HG02884 (cell line): ENCODE measurements around the gene BANK1.
A peak's percentile ranks its signal among the peaks of the same experiment; 100 is the strongest.

Source experiments
- ATAC-seq: cut with Tn5 transposase; IDR thresholded peaks from one replicate; pipeline ENCODE4 v1.9.1; 2021; ENCODE audit warnings: mild to moderate bottlenecking, moderate library complexity; ENCODE audit not compliant: unreplicated experiment

Gene BANK1

DNA sequence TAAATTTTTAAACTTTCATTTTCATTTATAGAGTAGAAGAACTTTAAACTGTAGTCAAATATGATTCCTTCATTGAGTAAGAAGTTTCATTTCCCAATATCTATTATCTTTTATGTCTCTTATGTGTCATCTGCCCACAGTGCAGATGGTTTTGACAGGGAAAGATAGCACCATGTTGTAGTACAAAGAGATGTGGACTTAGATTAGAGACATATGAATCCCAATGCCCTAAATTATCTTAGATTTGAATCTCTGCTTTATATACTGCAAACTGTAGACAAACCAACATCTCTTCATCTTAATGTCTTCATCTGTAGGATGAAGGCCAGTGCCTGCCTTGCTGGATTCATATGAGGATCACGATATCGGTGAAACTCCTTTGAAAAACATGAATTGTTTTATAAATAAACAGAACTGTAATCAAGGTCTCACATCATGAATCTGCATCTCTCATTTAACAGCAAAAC lies 217.5 kb downstream of the BANK1 start:
- ATAC-seq, result peak; percentile 97

DNA sequence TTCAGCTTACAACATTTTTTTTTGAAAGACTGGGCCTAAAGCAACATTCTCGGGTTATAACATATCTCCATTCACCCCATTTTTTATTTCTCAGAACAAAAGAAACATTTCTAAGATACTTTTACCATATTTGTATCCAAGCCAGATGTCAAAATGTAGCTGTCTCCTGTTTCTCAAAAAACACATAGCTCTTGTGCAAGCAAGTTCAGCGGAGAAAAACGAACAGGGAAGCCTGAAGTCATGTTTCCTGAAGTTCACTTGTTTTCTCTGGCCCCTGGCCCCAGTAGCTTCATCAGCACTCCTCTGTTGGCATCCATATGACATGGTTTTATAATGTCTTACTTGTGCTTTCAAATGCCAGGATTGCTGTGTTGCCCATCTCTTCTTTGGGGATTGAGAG lies 218.2 kb downstream of the BANK1 start:
- no peak for ATAC-seq

DNA sequence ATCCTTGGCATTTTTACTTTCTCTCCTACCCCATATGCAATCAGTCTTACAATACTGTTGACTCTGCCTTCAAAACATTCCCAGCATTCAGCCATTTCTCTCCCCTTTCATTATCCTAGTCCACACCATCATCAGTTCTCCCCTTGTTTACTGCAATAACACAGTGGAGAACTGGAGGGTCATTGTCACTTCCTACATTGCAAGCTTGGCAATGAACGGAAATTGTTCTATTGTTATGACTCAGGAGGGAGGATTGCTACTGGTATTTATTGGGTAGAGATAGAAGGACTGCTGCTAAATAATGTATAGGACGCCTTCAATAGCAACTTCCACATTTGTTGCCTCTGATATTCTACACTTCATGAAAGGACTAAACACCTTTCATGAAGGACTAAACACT lies 231.8 kb downstream of the BANK1 start:
- no peak for ATAC-seq

DNA sequence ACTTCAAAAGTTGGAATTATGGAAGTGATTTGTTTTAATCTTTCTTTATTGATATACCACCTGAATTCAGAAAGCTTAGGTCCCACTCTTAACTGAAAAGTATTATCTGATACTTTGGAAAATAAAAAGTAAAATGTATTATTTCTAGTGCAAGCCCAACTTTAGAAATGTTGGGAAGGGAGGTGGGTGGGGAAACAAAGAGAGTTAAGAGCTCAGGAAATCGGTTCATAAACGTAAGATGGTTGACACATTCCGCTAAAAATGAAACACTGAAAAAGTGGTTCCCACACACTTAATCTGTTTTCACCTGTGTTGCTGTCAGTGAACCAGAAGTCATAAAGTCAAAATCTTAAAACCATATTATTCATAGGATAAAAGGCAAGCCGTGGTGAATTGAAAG lies 237.4 kb downstream of the BANK1 start:
- ATAC-seq, result no peak

DNA sequence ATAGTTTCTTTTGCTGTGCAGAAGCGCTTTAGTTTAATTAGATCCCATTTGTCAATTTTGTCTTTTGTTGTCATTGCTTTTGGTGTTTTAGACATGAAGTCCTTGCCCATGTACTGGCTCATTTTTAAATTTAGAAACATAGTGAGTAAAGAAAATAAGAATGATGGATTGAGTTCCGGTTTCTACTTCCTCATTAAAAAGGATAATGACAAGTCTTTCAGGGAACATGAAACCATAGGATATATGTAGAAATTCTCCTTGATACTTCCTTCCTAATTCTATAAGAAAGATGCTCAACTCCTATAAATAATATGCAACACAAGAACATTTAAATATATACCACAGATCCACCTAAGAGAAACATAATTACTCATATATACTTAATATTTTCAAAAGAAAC lies 240.9 kb downstream of the BANK1 start:
- no peak for ATAC-seq

DNA sequence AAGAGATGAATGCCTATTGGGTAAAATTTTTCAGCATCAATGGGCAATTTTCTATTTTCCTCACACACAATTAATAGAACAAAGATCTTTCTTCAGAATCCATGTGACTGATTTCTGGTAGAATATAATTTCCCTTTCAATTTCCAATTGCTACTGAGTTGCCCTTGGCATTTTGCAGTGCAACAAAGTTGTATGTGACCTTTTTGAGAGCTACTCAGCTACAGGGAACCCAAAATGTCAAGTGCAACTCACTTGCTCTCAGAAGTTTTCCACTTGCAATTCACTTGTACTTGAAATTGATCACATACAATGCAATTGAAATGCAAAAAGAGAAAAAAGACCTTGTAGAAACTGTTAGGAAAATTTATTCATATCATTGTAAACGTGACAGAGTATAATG lies 245.5 kb downstream of the BANK1 start:
- ATAC-seq, result no peak

DNA sequence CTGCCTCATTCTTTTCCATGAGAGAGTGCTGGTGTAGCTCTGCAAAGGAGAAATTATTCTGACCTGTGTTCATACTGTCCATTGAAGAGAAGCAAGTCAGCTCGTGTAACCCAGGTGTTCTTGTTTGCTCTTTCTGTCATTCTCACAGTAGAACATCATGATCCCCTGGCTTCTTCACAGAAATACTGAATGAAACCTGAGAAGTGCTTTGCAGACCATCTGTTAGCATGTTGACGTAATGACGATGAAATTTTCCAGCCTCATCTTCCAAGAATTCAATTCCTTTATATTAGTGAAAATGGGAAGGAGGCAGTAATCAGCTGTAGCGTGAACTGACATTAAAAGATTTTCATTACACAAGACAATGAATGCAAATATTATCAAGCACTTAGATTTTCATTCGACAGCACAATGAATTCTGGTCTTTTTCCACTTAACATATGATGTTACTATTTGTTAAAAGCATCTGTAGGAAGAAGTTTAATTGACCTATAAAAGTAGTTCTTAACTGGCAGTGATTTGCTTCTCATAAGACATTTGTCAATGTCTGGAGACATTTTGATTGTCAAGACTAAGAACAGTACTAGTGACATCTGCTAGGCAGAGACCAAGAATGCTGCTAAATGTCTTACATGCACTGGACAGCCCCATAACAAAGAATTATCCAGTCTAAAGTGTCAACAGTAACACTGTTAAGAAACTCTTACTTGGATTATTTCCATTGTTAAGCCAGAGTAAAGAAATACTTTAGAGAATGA lies 246.3 kb downstream of the BANK1 start:
- no peak for ATAC-seq

DNA sequence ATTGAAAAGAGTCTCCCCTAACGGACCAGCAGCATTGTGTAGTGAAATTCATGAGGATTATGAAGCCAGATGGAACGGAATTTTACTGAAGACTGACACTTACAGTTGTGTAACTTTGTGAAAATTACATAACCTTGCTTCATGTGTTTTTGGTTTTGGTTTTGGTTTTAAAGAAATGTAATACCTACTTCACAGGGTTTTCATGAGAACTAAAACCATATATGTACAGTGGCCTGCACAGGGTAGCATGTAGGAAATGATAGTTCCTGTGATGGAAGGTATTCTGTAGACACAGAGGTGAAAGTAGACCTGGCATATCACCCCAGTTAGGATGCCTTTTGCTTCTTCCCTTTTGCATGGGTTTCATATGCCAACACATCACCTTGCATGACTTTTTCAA lies 247.0 kb downstream of the BANK1 start:
- ATAC-seq, result no peak

DNA sequence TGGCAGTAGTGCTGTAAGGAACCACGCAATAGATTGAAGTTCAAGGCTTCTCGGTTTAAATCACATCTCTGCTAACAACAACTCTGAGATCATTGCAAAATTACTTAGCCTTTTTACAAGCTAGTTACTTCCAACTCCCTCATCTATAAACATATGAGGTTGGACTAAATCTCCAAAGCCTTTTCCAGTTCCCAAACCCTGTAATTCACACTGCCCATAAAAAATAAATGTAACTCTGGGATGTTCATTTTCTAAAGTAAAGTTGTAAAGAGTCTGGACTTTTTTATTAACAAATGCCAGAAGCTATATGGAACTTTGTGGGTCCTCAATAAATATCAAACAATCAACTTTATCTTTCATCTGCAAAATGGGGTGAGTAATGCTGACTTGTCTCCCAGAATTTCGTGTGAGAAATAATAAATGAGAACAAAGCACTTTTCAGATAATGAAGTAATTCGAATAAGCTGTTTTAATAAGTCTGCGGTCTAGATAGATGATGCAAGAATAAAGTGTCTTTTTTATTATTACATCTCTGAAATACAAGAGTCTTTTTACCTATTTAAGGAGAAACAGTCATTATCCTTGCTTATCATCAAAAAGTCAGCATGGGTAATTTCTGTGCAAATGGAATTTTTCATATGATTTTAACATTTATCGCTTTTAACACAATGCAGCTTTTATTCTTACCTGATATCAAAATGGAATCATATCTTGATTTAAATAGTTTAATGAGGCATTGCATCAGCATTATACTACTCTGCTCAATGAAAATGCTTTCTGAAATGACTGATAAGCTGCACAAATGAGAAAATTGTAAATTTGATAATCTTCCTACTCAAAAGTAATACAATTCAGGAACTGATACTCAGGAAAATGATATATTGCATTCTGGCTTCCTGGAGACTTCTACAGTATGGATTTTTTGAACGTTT lies 252.6 kb downstream of the BANK1 start:
- ATAC-seq, result no peak

DNA sequence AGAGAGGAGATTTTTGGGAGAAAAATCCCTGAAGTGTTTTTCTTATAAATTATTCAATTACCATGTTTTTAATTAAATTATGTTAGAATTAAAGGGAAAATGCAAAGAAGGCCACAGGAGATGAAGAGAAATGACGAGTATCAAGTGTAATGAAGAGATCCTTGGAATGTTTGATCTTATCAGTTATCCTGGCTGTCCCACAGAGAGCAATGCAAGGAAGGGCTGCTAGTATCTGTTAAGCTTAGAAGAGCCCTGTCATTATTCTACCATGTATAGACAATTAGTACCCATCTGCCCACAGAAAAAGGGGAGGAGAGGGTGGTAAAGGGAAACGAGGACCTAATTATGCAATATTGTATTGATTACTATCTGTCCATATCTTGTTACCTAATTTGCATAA lies 257.1 kb downstream of the BANK1 start:
- no peak for ATAC-seq

DNA sequence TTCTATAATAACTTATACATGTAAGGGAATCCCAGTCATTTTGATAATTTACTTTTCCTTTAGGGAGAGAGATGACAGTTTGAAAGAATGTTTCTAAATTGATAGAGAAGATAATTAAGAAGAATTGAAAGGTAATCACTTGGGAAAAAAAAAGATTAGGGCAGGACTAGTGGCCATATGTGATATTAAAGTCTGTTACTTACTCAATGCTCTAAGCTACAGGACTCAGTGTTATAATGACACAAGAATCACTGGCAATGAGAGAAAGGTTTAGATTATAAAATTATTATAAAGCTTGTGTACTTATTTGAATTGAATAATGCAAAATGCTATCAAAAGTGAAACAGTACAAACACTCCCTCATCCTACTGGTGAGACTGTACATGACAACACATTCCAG lies 265.3 kb downstream of the BANK1 start:
- ATAC-seq, result no peak

DNA sequence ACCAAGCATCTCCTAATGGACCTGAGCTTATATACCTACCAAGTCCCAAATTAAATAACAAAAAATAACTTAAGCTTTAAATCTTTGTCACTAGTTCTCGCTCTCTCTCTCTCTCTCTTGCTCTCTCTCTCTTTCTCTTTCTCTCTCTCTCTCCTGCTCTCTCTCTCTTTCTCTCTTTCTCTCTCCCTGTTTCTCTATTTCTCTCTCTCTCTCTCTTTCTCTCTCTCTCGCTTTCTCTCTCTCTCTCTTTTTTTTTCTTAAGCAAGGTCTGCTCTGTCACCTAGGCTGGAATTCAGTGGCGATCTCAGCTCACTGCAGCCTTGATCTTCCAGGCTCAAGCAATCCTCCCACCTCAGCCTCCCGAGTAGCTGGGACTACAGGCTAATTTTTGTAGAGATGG lies 266.6 kb downstream of the BANK1 start:
- ATAC-seq, result no peak

DNA sequence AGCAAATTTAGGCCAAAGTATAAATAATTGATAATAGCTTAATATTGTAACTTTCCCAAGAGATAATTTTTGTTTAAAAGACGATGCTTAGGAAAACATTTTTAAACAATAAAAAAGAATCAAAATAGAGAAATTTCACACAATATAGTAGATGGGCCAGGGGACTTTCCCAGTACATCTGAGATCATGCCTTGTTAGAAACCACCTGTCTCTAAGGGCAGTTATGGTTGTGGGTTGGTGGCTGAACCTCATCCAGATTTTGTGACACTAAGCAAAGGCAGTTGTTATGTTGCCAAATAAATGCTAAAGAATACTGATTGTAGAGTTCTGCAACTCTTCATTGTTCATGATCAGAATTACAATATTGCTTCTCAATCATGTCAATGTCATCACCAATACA lies 270.6 kb downstream of the BANK1 start:
- peak; percentile 72 for ATAC-seq

DNA sequence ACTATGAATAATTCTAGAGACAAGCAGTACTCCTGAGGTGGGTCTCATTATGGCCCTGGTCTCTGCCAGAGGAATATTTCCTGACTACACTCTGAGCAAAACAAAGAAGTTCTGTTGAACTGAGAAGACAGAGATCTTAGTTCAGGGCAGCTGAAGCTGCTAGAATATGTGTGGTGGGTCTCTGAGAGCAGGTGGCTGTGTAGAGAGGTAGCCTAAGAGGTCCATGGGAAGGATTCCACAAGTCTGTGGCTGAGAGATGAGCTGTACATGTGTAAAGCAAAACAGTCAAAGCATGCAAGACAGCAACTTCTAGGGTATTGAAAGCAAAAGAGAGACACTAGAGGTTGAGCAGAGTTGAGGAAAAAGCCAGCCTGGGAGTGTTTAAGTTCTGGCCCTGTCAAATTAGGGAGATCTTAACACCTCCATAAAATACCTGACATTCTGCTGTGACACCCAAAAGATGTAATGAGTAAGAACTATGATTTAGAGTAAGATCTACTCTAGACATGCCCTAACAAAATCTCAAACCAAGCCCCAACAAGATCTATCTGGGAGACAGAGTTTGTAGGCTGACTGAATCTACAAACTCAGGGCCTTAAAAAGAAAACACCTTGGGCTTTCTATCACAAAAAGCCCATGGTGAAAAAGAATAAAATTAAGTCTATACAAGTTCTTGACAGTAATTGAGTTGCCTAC lies 274.4 kb downstream of the BANK1 start:
- ATAC-seq, result no peak

DNA sequence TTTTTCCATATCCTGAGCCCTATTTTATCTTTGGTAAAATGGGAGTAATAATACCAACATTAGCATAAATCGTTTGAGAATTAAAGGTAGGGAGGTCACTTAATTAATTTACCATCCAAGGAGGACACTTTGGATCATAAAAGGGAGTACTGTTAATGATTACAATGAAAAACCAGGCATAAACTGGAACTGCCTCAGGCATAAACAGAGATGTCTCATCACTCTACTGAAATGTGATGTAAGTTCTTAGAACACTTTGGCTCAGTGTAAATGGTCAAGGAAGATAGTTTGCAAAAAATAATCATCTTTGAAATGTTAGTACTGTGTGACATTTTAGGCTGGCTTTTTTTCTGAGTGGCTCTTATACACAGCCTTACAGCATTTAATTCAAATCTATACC lies 286.1 kb downstream of the BANK1 start:
- no peak for ATAC-seq

DNA sequence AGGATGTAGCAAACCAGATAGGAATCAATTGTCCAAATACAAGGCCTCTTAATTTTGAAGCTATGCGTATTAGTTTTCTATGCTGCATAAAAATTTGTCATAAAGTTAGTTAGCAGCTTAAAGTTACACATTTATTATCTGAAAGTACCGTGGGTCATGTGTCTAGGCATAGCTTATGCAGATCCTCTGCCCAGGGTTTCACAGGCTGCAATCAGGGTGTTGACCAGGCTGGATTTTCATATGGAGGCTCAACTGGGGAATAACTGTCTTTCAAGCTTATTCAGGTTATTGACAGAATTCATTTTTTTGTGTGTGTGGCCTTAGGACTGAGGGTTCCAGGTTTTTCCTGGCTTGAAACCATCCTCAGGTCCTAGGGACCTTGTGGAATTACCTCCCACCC lies 289.7 kb downstream of the BANK1 start:
- no peak for ATAC-seq

DNA sequence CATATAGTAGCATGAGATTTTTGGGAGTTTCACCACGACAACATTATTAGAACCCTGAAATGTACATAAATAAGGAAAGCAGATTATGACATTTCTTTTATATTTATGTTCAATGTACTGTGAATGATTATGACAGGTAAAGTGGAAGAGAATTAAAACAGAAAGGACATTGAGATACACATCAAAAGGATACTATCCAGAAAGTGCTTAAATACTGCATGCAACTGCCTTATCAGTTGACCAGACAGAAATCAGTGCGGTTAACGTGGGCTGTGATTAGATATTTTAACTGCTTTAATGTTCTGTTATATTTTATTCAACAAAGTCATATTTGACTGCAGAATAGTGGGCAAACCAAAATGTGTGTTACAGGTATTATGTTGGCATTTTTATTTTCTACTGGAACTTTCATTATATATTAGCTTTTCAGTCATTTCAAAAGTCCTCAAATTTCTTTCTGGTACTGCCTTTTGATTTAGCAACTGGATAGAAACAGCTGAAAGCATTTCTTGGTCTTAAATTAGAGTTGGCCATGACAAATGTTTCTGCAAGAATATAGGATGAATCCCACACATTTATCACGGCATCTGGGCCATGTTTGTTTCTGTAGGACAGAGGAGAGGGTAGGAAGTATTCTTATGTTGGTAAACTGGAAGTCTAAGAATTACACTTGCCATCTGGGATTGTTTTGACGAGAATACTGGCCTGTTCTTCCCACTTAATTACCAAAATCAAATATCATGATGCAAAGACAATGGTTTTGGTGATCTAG lies 299.5 kb downstream of the BANK1 start:
- ATAC-seq, result no peak

DNA sequence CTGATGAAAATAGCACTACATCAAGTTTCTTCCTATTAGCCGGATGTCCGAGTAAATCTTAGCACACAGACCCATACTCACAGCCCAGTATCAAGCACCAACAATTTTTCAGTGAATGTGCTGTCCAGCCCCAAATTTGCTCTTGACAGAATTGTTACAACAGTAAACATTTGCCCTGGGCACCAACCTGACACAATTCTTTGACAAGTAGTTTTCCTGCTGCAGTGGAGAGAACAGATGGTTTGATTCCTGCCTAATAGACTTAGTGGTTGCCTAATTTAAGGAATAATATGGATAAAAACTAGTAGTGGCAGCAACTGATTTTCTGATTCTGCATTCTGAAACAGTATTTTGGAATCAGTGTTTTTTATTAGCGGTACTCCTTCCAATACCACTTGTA lies 301.1 kb downstream of the BANK1 start:
- ATAC-seq, result no peak

DNA sequence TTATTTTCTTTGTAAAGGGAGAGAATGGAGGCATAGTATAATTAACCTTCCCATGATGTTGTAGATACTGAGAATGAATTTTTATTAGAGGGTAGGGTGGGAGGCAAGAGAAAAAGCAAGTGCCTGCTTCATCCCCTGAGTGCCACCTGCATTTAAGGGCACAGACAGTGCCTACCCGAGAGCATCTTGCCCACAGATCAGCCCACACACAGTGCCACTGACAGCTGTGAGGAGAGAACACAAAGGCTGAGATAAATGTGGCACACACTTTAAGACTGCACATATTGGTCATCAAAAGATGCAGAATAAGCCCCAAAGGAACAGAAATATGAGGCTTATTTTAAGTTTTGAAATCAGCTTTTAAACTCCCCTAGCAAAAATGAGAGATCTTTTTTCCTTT lies 304.0 kb downstream of the BANK1 start:
- no peak for ATAC-seq

DNA sequence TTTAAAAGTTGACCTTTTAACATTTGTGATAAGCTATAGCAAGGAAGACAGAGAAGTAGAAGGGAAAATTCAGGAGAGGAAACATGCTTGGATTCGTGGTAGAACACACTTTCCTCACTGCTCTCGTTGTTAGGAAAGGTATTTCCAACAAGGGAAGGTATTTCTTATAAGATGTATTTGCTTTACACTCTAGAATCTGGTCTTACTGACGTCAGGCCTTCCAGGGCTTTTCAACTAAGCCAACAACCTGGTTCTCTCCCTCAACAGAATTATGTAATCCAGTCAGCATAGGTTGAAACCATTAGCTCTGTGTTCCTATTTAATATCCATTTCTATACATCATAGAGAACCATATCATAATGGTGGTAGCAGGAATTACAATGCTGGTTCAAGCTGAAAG lies 312.8 kb downstream of the BANK1 start:
- ATAC-seq, result no peak

DNA sequence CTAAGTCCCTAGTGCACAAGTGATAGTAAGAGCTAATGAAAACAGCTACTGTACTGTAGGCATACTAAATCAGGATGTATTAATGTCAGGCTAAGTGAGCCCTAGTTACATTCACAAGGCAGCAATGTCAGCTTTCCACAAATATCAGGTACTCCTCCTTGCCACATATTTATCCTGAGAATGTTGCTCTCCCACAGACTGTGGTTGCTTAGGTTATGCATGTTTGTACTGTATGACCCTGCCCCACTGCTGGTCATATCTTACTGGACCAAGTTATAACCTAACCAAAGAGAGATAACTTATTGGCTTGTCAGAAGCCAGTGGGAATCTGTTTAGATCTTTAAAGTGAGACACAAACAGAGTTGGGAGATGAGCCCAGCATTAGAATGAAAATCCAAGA lies 313.7 kb downstream of the BANK1 start:
- no peak for ATAC-seq
